HepG2 (cell line): ENCODE results near the gene ZNF264. TPM values are rescaled to one million over a fixed set of nuclear protein-coding genes. Genes with fewer than 3 reads are reported as not detected.

Experiments used
- ATAC-seq: fragments of 200-7000 bp; cut with Tn5 transposase; 3 replicates; pipeline ENCODE4 v1.9.1; 2020; ENCODE audit warnings: mild to moderate bottlenecking, moderate library complexity
- BruUV-seq: library from RNA; stranded (reverse); fragments of 400-500 nt; replicated peaks from 2 replicates; lab custom pipeline; 2021; lab: Mats Ljungman, UMichigan
- CTCF ChIA-PET: fragments of 300-600 bp; formaldehyde crosslinking; extraction: SDS; loops from one replicate; lab custom pipeline; 2021; ENCODE audit warnings: low total read pairs, inconsistent platforms, low intra/inter-chr PET ratio; lab: Yijun Ruan, JAX
- POLR2A ChIA-PET: fragments of 350-600 bp; sonication (Branson Sonifier 250); formaldehyde crosslinking; loops from one replicate; lab custom pipeline; 2020; ENCODE audit warnings: antibody characterized with exemption, inconsistent platforms; lab: Yijun Ruan, JAX
- DNase-seq: peaks from one replicate; pipeline ENCODE4 v3.0.0-alpha.2; 2015; ENCODE audit warnings: low spot score
- FAIRE-seq: peaks from 3 replicates; lab custom pipeline; 2011; peaks lifted over from hg19 to GRCh38; lab: Jason Lieb, UNC
- H2AFZ ChIP-seq: one replicate; pipeline ENCODE4 v1.6.1; 2011; ENCODE audit warnings: low read length, inconsistent platforms
- H3K27ac ChIP-seq: fragments of 300-600 bp; 3 replicates; pipeline ENCODE4 v1.8.0; 2011; ENCODE audit warnings: mixed run types, mild to moderate bottlenecking, mixed read lengths, low read length, inconsistent platforms; ENCODE audit not compliant: insufficient read depth; ENCODE audit errors: extremely low read length
- H3K27me3 ChIP-seq, 2 experiments: fragments of 200-600 bp in 1 of 2; 2 replicates in 1 of 2; 3 replicates in 1 of 2; pipeline versions ENCODE4 v1.6.0 to v1.8.0; 2011; ENCODE audit warnings: low read length in 2 of 2, mild to moderate bottlenecking in 2 of 2, moderate library complexity in 2 of 2, inconsistent platforms in 1 of 2; ENCODE audit not compliant: insufficient read depth in 2 of 2, control insufficient read depth in 1 of 2
- H3K36me3 ChIP-seq, 2 experiments: fragments of 200-600 bp in 1 of 2; replicated peaks in 1 of 2; 2 replicates in 1 of 2; 3 replicates in 1 of 2; pipeline versions ENCODE4 v1.5.1 to v1.8.0; 2011; ENCODE audit warnings: low read length in 2 of 2, inconsistent platforms in 1 of 2; ENCODE audit not compliant: insufficient read depth in 2 of 2, control insufficient read depth in 1 of 2
- H3K4me1 ChIP-seq: 2 replicates; pipeline ENCODE4 v1.5.1; 2012; ENCODE audit warnings: low read length, inconsistent platforms; ENCODE audit not compliant: insufficient read depth
- H3K4me2 ChIP-seq: 2 replicates; pipeline ENCODE4 v1.6.0; 2011; ENCODE audit warnings: low read depth, low read length, inconsistent platforms
- H3K4me3 ChIP-seq, 3 experiments: fragments of 200-600 bp in 1 of 3; sonication (generic), shearing (Covaris generic) in 1 of 3; replicated peaks in 1 of 3; 2 replicates each; pipeline ENCODE4 v1.5.1; 2011 to 2016; ENCODE audit warnings: low read length in 3 of 3, inconsistent platforms in 2 of 3, low read depth in 2 of 3, mild to moderate bottlenecking in 2 of 3, control low read depth in 1 of 3, mixed read lengths in 1 of 3; ENCODE audit not compliant: insufficient read depth in 1 of 3
- H3K79me2 ChIP-seq: one replicate; pipeline ENCODE4 v1.6.1; 2011; ENCODE audit warnings: low read length, inconsistent platforms; ENCODE audit not compliant: insufficient read depth
- H3K9ac ChIP-seq: 2 replicates; pipeline ENCODE4 v1.6.0; 2011; ENCODE audit warnings: mild to moderate bottlenecking, low read depth, low read length, inconsistent platforms; ENCODE audit not compliant: insufficient read depth
- H3K9me3 ChIP-seq: 2 replicates; pipeline ENCODE4 v1.5.1; 2012; ENCODE audit warnings: mild to moderate bottlenecking, low read length
- H4K20me1 ChIP-seq: 2 replicates; pipeline ENCODE4 v1.6.0; 2011; ENCODE audit warnings: inconsistent platforms, mild to moderate bottlenecking, low read length, moderate library complexity; ENCODE audit not compliant: insufficient read depth
- AHR ChIP-seq: IDR thresholded peaks from 2 replicates; pipeline ENCODE4 v1.6.1; 2018; ENCODE audit warnings: missing genetic modification reagents, missing compliant biosample characterization
- FOXO1 ChIP-seq: sonication (generic); formaldehyde crosslinking; IDR thresholded peaks from 2 replicates; pipeline ENCODE4 v1.4.0; 2020; ENCODE audit warnings: missing genetic modification reagents
- HMGXB3 ChIP-seq: sonication (generic); formaldehyde crosslinking; IDR thresholded peaks from 2 replicates; pipeline ENCODE4 v1.4.0; 2020; ENCODE audit warnings: missing genetic modification reagents, borderline replicate concordance
- KDM2A ChIP-seq: sonication (generic); formaldehyde crosslinking; IDR thresholded peaks from 2 replicates; pipeline ENCODE4 v1.4.0; 2020; ENCODE audit warnings: low read depth, missing genetic modification reagents, borderline replicate concordance
- MXD3 ChIP-seq: IDR thresholded peaks from 2 replicates; pipeline ENCODE4 v1.6.1; 2016; ENCODE audit warnings: mild to moderate bottlenecking, missing biosample characterization, missing genetic modification reagents
- NFYC ChIP-seq: IDR thresholded peaks from 2 replicates; pipeline ENCODE4 v1.6.1; 2016; ENCODE audit warnings: missing genetic modification reagents, missing compliant biosample characterization
- SMC3 ChIP-seq: IDR thresholded peaks from 2 replicates; pipeline ENCODE4 v1.6.1; 2011; ENCODE audit warnings: low read length, improper control_type of control experiment
- ZBTB40 ChIP-seq, 2 experiments: fragments of 450-650 bp in 1 of 2; sonication (generic) in 1 of 2; formaldehyde crosslinking in 1 of 2; IDR thresholded peaks; 2 replicates each; pipeline versions ENCODE4 v1.6.1 to v1.8.0; 2016 to 2022; ENCODE audit warnings: antibody characterized with exemption in 1 of 2, mild to moderate bottlenecking in 1 of 2, missing genetic modification reagents in 1 of 2
- ZNF34 ChIP-seq: sonication (generic); formaldehyde crosslinking; IDR thresholded peaks from 2 replicates; pipeline ENCODE4 v1.4.0; 2020; ENCODE audit warnings: mild to moderate bottlenecking, missing genetic modification reagents, borderline replicate concordance
- ZNF75D ChIP-seq: sonication (generic); formaldehyde crosslinking; IDR thresholded peaks from 2 replicates; pipeline ENCODE4 v1.8.1; 2023; ENCODE audit warnings: missing genetic modification reagents, mild to moderate bottlenecking, borderline replicate concordance
- ZNF83 ChIP-seq: sonication (generic); formaldehyde crosslinking; IDR thresholded peaks from 2 replicates; pipeline ENCODE4 v1.4.0; 2020; ENCODE audit warnings: missing genetic modification reagents, mild to moderate bottlenecking, borderline replicate concordance
- WGBS: methylation state at CpG from one replicate; pipeline ENCODE4 v1.1.6; 2017; ENCODE audit warnings: low lambda C conversion rate; 5-methylcytosine and 5-hydroxymethylcytosine counted together
- in situ Hi-C: cut with HindIII; loops from 2 replicates; pipeline ENCODE4 v1.10.0; 2017; ENCODE audit warnings: low pct_unique_long_range_greater_than_20kb; ENCODE audit not compliant: extremely low pct_ligation_motif_present
- intact Hi-C: fragments of 100-400 bp; cut with micrococcal nuclease; formaldehyde crosslinking; loops from one replicate; pipeline ENCODE4 v1.10.0; 2022; ENCODE audit not compliant: unreplicated experiment
- polyA plus RNA-seq, 8 experiments: library from polyadenylated mRNA; depleted of rRNA in 3 of 8; stranded (reverse) in 7 of 8; unstranded in 1 of 8; fragments of >200 nt; fragmentation: Illumina TruSeq in 4 of 8; extraction: Trizol in 4 of 8; gene quantifications; 2 replicates each; pipeline versions ENCODE4 v1.2.1 to v1.2.3, GENCODE V29; 2011 to 2016; ENCODE audit warnings: low read depth in 4 of 8, missing spikeins in 1 of 8, mixed read lengths in 1 of 8; ENCODE audit not compliant: insufficient read depth in 1 of 8
- total RNA-seq, 5 experiments: library from RNA; depleted of rRNA; stranded (reverse); fragments of >200 nt; fragmentation: Illumina TruSeq; extraction: Trizol; gene quantifications; 2 replicates each; pipeline ENCODE4 v1.2.3, GENCODE V29; 2016; ENCODE audit warnings: low read depth in 1 of 5

The ZNF264 gene
- total and polyA plus RNA-seq, 2 of the 13 experiments (the other 11 are each of a cell fraction or from before 2014, with no cell fraction given), result 3.5 to 17.6 TPM

GRCh38 chr19:57210381-57210780, 19.1 kb downstream of the ZNF264 start:
- CTCF ChIA-PET, result no interaction called here
- TF ChIP-seq ZNF34 (CRISPR knock-in tag) (no peak), FOXO1 (CRISPR knock-in tag) (no peak), HMGXB3 (CRISPR knock-in tag) (no peak), MXD3 (CRISPR knock-in tag) (no peak), NFYC (CRISPR knock-in tag) (no peak), KDM2A (CRISPR knock-in tag) (no peak), ZNF83 (no peak), SMC3 (no peak), AHR (no peak), ZNF75D (CRISPR knock-in tag) (no peak), ZBTB40 (IDR thresholded peaks at IDR 0.05) (no peak), ZBTB40 (CRISPR knock-in tag; IDR thresholded peaks at IDR 0.05) (no peak)

More at GRCh38 chr19:57210381-57210780, 19.1 kb downstream of the ZNF264 start:
- no peak for FAIRE-seq
- no peak overlapping the region for H3K4me2 ChIP-seq
- BruUV-seq, result no TSS peak
- DNase-seq, result no peak
- in situ Hi-C loops (no loop called here), intact Hi-C loops (no loop called here)
- no peaks in the 10 kb centered on the region for H3K79me2 ChIP-seq
- no peak overlapping the region for H3K9ac ChIP-seq
- peaks cover 22 to 52% of the 10 kb centered on the region in 2 experiments for H3K36me3 ChIP-seq
- H3K27me3 ChIP-seq, result no peaks in the 10 kb centered on the region
- ATAC-seq, result no peak
- no peak overlapping the region for H2AFZ ChIP-seq
- H3K4me3 ChIP-seq, result no peak overlapping the region
- POLR2A ChIA-PET, result no interaction called here
- no peaks in the 10 kb centered on the region for H3K4me1 ChIP-seq
- H3K9me3 ChIP-seq, result no peaks in the 10 kb centered on the region
- WGBS, result 100% methylated on average over 4 of the region's 4 CpGs
- no peak overlapping the region for H3K27ac ChIP-seq
- no peaks in the 10 kb centered on the region for H4K20me1 ChIP-seq
